Myocyte (in vitro differentiated cells): ENCODE results near the gene TEX14. TPM values are rescaled to one million over a fixed set of nuclear protein-coding genes. Genes with fewer than 3 reads are reported as not detected.
"Not testable (repeated sequence)": the region's sequence is repeated elsewhere in the genome, so short reads cannot be mapped to it uniquely, and the experiment has no call there.

ENCODE experiments used
- DNase-seq: peaks from one replicate; pipeline ENCODE4 v3.0.0-alpha.2; 2012; ENCODE audit warnings: low read depth
- total RNA-seq: library from RNA; depleted of rRNA; stranded (reverse); fragments of >200 nt; gene quantifications from 2 replicates; pipeline ENCODE4 v1.2.3, GENCODE V29; 2014

TEX14 gene
- total RNA-seq, 1 donor from 2014 or later: 0.48 TPM

DNA sequence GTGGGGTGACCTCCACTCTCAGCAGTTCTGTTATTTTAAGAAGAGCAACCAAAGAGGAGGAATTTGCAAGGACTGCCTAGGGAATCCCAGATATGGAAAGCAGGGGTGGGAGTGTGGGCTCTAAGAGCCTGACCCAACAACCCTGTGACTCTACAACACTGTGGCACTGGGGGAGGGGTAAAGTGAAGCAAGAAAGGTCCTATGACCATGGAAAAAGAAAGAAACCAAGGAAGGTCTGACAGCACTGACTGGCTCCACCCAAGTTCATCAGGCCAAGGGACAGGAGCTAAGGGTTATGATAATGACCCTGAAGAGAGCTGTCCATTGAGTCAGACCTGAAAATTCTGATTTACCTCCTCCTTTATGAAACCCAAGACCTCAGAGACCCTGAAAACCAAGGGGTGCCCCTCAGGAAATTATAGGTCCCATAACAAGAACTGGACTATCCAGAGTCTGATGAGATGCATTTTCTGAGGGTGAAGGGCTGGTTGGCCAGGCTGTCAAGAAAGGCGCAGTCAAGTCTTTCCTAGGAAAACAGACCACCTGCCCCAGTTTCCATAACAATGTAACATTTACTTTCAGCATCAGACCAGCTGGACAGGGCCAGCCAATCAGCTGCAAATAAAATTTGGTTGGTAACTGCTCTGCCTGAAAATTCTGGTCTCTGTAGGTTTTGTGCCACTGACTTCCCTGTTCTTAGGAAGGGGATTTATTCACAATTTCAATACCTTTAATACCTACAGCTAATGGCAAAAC, 123.6 kb downstream of the TEX14 start:
- DNase-seq: no peak

DNA sequence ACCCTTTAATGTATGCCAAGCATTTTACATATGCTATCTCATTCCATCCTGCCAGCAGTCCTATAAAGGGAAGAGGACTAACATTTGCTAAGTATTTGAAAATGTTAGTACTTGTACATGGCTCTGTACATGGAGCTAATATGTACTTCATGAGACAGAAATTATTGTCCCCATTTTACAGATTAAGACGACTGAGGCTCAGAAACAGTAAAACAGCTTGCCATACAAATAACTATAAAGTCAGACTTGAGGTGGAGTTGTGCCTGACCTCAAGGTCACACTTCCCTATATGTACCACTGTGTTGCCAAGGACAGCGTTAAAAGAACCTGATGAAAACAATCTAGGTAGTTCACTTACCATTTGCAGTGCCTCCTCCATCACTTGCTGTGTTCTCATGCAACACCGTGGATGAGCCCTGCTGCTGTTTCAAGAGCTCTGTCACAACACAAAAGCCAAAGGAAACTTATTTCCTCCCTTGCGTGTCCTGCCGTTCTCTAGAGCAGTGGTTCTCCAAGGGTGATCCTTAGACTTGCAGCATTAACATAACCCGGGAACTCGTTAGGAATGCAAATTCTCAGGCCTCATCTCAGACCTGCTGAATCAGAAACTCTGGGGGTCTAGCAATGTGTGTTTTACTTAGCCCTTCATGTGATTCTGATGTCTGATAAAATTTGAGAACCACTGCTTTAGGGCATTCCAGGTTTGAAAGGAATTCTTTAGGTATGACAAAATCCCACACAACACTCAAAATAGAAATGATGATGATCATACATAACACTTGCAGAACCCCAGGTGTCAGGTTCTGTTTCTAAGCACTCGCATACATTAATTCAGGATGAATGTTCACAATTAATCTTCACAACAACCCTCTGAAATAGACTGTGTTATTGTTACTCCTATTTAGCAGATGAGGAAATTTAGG, 126.2 kb downstream of the TEX14 start:
- no peak for DNase-seq

DNA sequence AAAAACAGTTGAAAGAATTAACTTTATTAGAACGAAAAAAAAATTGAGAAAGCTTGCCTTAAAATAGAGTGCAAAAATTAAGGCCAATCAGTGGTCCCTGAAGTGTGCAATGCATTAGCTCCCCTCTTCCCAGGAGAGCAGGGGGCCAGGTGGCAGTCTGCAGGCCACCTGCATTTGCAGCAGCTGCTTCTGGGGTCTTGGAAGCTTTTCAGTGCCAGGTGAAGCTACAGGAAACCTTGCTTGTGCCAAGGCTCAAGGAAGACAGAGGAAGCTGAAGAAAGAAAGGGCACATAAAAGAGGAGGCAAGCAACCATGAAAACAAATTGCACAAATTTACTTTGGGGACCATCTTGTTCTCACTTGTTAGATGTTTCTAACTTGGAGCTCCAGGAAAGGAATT, 126.9 kb downstream of the TEX14 start:
- no peak for DNase-seq

DNA sequence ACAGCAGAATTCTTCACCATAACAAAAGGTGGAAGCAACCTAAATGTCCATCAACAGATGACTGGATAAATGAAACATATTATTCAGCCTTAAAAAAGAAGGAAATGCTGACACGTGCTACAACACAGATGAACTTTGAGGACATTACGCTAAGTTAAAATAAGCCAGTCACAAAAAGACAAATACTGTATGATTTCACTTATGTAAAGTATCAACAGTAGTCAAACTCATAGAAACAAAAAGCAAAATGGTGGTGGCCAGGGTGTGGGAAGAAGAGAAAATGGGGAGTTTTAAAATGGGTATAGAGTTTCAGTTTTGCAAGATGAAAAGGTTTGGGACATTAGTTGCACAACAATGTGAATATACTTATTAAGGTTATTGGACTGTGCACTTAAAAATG, 127.6 kb downstream of the TEX14 start:
- no peak for DNase-seq

DNA sequence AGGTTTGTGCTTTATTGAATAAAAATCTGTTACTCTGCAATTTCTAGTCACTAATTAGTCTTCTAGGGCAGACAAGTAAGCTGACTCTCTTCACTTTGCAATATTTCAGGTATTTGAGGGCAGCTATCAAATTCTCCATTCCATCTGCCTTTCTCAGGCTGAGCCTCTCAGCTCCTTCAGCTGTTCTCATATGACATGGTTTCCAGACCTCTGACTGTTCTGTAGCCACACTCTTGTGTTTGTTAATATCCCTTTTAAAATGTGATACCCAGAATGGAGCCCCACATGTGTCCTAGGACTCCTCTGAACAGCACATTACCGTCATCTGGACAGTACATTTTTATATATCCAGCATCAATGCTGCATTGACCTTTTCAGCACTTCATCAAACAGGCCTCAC, 131.3 kb downstream of the TEX14 start:
- DNase-seq: peak; percentile 83

DNA sequence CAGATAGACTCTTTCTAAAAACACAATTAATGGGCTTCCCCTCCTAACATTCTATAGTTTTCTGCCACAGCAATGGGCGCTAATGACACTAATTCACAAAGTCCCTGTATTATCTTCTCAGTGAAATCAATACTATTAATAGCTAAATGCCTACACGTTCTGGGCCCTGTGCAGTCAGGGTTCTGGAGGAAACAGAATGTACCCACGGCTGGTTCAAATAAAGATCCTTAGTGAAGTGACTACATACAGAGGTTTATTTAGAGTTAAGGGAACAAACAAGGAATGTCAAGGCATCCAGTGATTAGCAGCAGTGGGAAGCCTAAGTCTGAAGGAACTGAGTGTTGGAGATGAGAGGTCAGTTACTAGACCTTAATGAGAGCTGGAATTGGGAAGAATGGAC, 133.9 kb downstream of the TEX14 start:
- no peak for DNase-seq

DNA sequence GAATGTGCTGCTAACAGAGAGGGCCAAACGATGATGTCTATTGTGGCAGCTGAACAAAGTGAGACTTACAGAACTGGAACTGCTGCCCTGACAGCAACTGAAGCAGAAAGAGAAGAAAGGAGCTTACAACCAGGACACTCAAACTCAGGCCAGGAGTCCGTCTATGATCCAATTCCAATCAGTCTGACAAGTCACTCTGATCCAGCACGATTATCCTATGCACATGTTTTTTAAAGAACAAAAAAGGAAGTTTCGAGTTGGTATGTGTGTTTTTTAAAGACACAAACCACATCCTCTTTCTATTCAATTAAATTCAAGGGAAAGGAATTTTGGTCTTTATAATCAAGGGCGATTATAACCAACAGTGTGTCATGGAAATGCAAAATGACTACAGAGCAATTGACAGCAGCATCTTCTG, 135.0 kb downstream of the TEX14 start:
- no peak for DNase-seq

DNA sequence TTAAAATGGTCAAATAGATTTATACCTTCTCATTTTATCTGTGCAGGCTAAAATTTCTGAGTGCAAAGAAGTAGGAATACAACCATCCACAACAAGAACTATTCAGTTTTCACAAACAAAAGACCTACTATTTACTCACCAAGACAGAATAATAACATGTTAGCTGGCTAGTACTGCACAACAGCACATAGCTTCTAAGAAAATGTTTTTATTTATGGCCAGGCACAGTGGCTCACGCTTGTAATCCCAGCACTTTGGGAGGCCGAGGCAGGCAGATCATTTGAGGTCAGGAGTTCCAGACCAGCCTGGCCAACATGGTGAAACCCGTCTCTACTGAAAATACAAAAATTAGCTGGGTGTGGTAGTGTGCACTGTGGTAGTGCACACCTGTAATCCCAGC, 136.7 kb downstream of the TEX14 start:
- not testable (repeated sequence) for DNase-seq

DNA sequence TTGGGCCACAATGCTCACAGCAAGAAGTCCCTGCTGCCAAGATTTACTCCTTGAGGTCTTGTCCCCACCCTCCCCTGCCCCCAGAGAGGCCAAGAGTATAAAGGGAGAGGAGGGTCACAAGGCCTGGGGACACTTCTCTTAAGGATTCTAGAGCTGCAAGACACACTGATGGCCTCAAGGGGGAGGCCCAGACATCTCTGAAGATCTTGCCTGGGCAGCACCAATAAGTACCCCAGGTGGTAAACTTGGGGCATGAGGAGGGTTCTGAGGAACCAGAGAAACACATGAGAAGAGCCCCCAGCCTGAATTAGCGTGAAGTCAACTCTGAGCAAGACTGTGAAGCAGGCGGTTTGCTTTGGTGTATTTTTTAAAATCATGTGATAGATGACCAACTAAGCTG, 150.6 kb downstream of the TEX14 start:
- DNase-seq: peak; percentile 40

DNA sequence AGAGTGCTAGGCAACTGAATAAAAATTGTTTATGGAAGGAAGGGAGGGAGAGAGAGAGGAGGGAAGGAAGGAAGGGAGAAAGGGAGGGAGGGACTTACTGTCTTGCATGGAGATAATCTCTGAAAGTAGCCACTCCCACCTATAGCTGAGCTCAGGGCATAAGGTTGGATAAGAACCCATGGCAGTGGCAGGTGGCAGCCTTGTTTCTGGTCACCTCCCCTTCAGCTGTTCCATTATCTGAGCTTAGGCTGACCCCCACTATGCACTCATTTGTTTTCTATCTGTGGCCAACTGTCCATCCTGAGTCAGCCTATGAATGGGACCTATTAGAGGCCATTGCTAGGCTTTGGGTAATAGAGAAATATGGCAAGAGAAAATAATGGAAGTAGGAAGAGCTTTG, 152.1 kb downstream of the TEX14 start:
- DNase-seq: peak; percentile 95

DNA sequence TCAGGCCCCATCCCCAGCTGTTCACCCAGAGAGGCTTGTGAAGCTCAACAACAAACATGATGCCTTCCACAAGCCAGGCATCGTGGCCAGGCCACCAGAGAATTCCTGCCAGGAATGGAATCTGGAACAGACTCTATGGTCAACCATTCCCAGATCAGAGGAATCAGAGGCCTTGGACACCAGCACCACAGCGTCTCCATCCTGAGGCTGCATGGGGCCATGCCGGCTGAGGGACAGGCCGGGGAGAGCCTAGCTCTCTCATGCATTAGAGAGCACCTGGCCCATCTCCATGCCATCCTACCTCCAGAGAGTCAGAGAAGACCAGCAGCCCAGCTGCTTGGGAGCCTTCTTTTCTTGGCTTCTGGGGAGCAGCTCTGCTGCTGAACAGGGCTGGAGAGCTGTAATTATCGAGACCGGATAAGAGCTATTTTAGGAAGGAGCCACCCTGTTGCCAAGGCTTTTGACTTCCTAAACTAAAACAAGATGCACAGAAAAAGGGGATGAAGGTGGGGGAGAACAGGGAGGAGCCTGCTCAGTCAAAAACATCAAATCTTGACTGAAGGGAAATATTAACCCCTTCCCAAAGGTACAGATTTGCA, 152.9 kb downstream of the TEX14 start:
- peak; percentile 92 for DNase-seq

DNA sequence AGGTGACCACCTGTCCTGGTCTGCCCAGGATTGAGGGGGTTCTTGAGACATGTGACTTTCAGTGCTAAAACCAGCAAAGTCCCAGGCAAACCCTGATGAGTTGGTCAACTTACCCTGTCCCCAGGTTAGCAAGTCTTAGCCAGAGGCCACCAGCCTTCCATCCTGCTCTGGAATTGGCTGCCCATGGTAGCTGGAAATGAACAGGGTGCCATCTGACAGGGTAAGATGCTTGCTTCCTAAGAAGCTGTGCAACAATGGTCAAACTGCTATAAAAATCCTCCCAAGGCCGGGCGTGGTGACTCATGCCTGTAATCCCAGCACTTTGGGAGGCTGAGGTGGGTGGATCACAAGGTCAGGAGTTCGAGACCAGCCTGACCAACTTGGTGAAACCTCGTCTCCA, 154.6 kb downstream of the TEX14 start:
- DNase-seq: peak; percentile 80

DNA sequence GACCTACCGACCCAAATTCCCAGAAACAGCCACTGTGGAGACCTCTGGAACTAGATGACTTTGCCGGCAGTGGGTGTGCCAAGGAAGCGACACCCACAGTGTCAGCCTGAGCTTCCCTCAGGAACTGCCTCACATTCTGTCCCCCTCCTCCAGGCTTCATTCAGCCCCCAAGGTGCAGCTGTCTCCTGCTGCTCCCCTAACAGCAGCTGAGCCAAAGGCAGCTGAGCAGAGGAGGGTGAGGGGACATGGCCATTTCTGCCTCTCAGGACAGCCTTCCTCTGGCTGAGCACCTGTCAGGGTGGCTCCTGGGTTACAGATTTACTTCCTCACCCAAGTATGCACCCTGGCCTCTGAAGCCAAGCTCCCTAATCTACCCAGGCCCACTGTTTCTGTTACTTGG, 155.3 kb downstream of the TEX14 start:
- peak; percentile 98 for DNase-seq

DNA sequence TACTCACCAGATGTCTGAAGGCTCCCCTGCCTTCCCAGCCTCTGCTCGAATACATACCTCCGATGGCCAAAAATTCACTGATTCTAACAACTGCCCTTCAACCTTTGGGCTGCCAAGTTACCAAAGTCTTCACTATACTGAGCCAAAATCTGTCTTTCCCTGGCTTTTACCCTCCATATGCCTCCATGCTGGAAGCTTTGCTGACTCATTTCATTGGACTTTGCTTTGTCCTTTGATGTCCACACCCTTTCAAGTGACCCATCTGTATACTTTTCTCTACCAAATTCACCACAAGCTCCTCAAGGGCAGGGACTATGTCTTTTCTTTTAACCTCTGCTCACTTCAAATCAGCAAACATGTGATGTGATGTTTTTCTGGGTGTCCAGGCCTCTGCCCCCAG, 156.4 kb downstream of the TEX14 start:
- peak; percentile 80 for DNase-seq

DNA sequence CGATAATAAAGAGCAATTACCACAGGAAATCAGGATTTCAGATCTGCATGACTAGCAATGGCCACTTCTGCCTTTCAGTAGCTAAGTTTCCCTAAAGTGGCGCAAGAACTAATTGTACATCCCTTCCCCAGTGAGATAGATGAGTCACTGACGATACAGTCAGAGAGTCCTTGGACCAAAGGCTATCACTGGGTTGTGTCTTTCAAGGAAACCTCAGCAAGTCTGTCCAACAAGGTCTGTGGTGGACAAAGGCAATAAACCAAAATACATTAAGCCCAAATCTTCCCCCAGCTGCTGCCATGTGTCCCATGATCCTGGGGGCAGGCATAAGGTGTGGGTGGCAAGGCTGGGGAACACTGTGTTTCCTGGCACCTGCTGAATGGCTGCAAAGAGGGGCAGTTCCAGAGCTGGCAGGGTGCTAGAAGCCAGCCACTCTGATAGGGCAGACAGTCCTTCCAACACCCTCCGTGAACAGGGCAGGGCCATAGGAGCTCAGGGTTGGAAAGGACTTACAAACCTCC, 156.9 kb downstream of the TEX14 start:
- DNase-seq: peak; percentile 97

DNA sequence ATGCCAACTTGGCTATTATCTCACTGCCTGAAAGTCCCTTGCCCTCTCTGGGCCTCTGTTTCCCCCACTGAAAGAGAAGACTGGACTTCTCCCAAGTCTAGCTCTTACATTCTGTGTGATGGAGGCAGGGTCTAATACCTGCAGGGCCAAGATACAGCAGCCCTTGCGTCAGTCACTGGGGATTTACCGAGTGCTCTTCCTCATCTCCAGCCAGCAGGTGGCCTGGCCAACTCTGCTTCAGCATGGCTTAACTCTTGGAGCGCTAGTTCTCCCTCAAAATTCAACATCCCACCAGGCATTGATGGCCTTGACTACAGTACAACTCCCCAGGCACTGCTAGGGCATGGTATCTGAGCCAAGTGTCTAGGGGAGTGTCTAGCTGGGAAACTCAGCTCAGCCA, 157.5 kb downstream of the TEX14 start:
- no peak for DNase-seq

DNA sequence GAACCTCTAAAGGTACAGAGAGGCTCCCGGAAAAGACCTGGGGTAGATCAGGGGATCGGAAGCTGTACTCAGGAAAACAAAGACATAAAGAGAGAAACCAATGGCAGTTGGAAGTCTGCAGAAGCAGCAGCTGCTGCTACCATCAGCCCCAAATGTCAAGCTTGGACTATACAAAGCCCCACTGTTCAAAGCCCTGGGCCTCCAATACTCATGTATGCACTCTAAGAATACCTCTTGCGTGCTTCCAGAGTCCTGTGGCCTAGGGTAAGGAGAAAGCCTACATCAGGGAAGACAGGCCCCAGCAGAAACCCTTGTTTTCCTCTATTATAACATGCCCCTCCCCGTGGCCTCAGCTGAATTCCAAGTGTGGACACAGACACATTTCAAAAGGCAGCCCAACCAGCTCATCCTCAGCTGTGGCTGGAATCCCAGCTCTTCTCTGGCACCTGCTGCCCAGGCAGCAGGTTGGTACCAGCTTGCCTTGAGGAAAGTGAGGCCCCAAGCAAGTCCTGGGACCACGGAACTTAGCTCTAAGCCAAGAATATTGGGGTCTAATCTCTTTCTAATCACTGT, 158.1 kb downstream of the TEX14 start:
- peak; percentile 85 for DNase-seq

DNA sequence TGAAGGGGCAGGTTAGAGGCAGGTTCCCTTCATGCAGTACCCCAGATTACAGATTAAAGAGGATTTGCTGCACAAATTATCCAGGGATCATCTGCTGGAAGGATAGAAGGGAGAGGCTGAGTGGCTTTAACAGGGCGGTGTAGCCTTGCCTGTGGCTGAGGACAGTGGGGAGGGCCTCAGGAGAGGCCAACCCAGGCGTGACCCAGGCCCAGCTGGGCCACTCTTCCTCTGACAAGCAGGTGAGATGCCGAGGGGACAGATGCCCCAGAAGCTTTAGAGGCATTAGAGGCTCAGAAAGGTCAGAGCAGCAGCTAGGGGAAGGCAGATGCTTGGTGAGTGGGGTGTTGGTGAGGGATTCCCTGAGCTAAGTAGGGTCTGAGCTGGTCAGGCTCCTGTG, 159.3 kb downstream of the TEX14 start:
- peak; percentile 12 for DNase-seq

DNA sequence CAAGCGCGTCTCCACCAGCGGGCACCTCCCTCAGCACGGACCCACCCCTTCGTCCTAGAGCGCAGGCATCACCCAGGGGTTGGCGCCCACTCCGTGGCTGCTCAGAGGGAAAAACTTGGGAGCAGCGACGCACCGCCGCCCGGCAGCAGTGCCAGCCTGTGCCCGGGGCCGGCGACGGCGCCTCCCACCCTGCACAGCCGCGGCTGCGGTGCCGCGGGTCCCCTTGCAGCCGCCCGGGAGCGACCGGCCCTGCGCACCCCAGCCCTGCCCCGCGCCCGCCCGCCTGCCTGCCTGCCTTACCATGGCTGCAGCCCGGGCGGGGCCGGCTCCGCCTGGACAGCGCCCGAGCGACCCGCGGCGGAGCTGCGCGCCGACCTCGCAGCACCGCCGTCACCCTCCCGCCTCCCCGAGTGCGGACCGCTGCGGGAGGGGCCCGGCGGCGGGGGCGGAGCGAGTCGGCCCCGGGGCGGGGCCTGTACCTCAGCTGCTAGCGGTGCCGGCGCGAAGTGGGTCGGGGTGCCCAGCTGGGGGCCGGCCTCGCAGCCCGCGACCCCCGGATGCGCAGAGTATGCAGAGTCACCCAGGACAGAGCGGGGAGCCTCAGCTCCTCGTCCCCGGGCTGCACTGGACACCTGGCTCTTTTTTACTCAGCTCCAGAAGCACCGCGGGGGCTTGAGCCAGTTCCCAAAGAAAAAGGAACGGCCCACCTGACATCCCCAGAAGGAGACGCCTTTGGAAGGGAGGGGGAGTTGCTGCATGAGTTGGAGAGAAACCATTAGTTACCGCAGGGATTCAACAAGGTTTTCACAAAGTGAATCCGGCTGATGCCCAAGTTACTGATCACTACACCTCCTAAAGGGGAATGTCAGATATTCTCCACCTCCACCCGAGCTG, 159.9 kb downstream of the TEX14 start:
- DNase-seq: peak; percentile 58

DNA sequence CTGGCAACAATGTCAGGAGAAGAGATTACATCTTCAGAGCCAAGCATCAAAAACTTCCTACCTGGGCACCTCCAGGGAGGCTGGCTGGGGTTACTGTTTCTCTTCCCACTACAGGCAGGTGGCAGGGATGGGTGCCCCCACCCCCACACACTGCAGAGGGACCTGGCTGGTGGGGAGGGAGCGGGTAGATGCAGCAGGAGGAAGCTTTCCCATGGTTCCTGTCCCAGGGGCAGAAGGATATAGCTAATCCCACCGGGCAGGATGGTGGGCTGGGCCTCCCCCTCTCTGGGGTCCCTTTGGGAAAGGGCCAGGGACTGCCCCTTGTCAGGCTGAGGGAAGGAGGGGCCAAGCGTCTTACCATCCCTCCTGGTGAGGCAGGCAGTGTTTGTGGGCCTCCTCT, 160.7 kb downstream of the TEX14 start:
- DNase-seq: no peak
